Right lobe of liver (tissue), 4 donors: Measurements from ENCODE around the gene ELK3.

Experiments
- CTCF ChIP-seq, 4 donors: fragments of 200-600 bp in 3 of 4; fragments of 450-650 bp in 1 of 4; IDR thresholded peaks; one replicate each; pipeline versions ENCODE4 v1.5.1 to v1.8.0; 2016 to 2022; ENCODE audit warnings: antibody characterized with exemption in 4 of 4, mild to moderate bottlenecking in 2 of 4
- POLR2A ChIP-seq: fragments of 450-650 bp; IDR thresholded peaks from one replicate; pipeline ENCODE4 v1.6.1; 2017; ENCODE audit warnings: antibody characterized with exemption, mild to moderate bottlenecking
- donor health status: DM: no; HTN: no; CAD: no.
- donor health status: DM: no; HTN: no; CAD: no.
- donor health status: DM: no; HTN: yes; CAD: no.

GRCh38 chr12:96201272-96202227 is 7.4 kb downstream of the ELK3 start:
- no peak for TF ChIP-seq CTCF (IDR thresholded peaks at IDR 0.05)
- no peak for TF ChIP-seq POLR2A
